Hepatic stellate cell (primary cell): ENCODE results near the gene ECE1.

Experiments
- DNase-seq: peaks from one replicate; pipeline ENCODE4 v3.0.0; 2011; ENCODE audit warnings: low spot score

ECE1 gene

GRCh38 chr1:21308847-21309652 lies 18.8 kb upstream of the ECE1 start:
- DNase-seq, result no peak

- DNase-seq, result no peak
Measured at GRCh38 chr1:21308330-21308729, 18.1 kb upstream of the ECE1 start.

DNA sequence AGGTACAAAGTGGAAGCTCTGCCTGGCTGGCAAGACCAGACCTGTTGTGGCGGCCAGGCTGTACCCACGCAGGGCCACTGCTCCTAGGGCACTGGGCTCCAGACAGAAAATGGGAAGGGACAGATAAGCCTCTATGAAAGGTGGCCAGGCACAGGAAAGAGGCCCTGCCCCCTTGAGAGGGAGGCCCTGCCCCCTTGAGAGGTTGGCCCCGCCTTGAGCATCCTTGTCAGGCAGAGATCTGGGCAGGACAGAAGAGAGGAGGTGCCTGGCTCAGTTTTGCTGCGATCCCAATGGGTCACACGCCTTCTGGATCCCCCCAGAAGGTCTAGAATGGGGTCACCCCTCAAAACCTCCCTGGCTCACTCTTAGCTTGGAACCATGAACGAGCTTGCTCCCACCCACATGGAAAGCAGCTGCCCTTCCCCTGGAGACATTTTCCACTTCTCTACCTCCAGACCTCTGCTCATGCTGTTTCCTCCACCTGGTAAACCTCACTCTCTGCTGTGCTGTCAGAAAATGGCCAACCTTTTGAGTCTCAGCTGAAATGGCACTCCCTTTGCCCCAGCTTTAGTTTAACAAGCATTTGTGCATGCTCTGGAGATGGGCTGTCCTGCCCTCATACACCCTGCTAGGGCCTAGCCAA lies 17.5 kb upstream of the ECE1 start:
- DNase-seq, result no peak

DNA sequence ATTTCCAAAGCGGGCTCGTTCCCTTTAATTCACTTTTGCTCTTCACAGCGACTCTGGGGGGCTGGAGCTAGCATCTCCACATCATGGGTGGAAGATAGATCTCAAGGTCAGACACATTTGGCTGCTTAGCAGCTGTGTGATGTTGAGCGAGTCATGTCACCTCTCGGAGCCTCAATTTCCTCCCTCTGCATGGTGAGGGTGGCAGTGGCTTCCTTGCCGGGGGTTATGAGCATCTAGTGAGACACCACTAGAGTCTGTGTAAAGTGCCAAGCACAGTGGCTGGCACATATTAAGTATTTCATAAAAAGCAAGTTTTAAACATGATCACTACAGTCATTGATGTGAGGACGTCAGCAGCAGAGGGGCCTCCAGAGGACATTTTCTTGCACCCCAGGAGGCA lies 16.9 kb upstream of the ECE1 start:
- DNase-seq, result no peak

- no peak for DNase-seq
Measured at GRCh38 chr1:21305900-21306189, 15.6 kb upstream of the ECE1 start.

DNA sequence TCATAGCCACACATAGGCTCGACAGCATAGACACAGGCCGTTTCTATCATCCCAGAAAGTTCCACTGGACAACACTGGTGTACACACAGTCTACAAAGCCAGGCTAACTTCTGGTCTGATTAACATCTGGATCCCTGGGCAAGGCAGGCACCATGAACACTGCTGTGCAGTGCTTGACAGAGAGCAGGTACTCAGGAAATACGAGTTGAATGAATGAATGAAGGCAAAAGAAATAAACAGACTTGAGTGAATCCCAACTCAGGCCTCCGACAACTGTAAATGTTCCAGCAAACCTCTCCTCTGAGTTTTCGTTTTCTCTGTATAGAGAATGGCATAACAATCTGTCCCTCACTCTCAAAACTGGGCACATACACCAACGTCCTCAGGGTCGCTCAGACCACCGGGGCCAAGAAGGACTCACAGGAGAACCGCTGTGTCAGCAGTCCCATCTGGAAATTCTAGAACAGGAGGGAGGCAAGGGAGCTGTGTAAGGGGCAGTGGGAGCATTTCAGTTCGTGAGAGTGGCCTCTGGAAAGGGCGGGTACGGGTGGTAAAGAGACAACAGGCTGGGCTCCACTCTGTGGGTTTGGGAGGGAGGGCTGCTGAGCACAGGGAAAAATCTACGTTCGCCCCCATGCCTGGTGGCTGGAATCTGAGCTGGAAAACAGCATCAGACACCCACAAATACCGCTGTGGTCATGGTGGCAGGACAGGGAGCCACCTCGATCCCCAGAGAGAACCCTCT lies 15.1 kb upstream of the ECE1 start:
- DNase-seq, result no peak

DNA sequence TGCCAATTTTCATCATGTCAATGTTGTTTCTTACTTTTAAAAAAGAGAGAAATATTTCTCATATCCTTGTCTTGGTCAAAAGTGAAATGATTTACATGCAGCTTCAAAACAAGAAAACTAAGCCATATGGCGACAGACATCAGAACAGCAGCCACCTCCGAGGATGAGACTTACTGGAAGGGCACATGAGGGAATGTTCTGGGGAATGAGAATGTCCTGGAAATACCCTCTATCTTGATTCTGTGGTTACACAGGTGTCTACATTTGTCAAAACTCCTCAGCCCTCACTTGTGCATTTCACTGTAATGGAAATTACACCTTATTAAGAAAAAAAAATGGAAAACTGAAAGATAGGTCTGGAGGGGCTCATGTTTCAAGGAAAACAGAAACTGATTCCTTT lies 14.2 kb upstream of the ECE1 start:
- no peak for DNase-seq

- peak; percentile 76 for DNase-seq
Measured at GRCh38 chr1:21302747-21303715, 12.8 kb upstream of the ECE1 start.

- DNase-seq, result no peak
Measured at GRCh38 chr1:21301794-21302440, 11.7 kb upstream of the ECE1 start.

DNA sequence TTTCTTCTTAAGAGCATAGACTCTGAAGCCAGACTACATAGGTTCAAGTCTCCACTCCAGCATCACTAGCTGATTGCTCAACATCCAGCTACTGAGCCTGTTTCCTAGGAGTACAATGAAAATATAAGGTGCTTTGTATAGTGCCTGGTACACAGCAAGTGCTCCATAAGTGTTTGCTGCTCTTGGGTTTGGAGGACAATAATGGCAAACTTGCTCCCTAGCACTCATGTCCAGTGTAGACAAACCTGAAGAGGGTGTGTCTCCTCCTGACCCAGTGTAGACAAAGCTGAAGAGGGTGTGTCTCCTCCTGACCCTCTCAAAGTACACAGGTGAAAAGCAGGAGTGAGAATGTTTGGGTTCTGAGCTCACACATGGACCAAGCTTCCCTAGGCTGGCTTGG lies 10.5 kb upstream of the ECE1 start:
- no peak for DNase-seq

DNA sequence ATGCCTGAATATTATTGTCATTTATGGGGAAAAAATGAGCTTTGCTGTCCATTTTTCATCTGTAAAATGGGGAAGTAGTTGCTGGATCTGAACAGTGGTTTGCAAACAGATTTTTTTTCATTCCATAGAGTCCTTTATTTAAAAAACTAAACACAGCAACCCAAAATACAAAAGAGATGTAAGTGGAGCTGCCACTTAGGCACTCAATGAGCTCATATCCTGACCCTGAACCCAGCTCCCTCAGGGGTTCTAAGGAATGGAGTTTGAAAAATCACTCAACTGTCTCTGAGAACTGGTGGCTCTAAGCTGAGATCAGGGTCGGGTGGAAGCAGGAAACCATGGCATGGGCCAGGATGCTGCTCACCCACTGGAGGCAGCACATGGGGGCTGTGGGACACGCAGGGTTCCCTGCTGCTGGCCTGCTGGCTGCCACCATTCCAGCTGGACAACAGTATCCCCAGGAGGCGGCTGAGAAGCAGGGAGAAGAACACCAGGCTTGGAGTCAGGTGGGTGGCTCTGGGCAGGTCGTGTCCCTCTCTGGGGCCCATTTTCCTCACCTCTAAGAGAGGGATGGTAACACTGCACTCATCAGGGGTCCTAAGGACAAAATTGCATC lies 9.6 kb upstream of the ECE1 start:
- no peak for DNase-seq

GRCh38 chr1:21298981-21299391 lies 8.7 kb upstream of the ECE1 start:
- DNase-seq, result no peak

- DNase-seq, result no peak
Measured at GRCh38 chr1:21297975-21298374, 7.7 kb upstream of the ECE1 start.

DNA sequence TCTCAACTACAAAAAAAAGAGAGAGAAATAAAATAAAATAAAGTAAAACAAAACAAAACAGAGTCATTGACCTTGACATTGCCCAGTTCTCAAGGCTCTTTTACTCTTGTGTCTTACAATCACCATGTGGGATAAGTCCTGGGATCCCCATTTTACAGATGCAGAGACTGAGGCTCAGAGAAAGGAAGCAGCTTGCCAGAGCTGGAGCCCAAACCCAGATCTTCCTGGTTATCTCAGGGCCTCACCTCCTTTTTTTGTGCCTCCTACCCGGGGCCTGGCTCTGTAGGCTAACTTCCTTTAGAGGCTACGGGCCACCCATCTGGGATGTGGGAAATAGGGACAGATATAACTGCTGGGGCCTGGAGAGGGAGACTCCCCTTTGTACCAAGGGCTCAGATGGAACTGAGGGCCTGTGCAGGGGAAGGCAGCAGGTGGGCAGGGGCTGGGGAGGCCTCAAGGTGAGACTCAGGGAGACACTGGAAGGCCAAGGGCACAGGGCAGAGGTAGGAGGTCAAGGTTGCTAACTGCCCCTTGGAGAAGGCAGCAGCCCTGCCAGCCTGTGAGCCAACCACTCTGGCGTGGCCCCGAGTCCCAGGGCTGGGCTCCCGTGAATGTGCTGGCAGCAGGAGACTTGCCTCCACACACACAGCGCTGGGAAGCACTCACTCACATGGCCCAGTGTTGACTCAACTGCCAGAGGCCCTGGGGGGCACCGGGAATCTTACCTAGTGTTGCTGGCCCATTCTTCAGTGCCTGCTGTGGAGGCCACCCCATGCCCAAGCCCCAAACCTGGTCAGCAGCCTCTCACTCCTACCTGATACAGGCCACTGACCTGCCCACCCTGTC lies 6.5 kb upstream of the ECE1 start:
- no peak for DNase-seq

DNA sequence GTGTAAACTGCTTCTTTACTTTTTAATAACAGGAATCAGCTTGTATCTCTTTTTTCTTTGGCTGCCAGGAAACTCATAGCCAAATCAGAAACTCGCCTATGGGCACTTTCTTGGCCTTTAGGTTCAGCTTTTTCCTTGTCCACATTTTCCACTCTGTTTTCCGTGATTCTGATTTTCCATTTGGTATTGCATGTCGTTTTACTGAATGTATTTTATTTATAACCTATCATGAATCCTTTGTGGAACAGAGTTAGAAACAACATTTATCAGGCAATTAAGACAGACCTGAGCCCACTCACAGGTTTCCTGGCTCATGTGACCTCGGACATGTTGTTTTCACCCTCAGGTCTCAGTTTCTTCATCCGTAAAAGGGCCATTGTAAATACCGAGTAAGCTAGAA lies 5.3 kb upstream of the ECE1 start:
- DNase-seq, result no peak

GRCh38 chr1:21295002-21295401 lies 4.7 kb upstream of the ECE1 start:
- no peak for DNase-seq

DNA sequence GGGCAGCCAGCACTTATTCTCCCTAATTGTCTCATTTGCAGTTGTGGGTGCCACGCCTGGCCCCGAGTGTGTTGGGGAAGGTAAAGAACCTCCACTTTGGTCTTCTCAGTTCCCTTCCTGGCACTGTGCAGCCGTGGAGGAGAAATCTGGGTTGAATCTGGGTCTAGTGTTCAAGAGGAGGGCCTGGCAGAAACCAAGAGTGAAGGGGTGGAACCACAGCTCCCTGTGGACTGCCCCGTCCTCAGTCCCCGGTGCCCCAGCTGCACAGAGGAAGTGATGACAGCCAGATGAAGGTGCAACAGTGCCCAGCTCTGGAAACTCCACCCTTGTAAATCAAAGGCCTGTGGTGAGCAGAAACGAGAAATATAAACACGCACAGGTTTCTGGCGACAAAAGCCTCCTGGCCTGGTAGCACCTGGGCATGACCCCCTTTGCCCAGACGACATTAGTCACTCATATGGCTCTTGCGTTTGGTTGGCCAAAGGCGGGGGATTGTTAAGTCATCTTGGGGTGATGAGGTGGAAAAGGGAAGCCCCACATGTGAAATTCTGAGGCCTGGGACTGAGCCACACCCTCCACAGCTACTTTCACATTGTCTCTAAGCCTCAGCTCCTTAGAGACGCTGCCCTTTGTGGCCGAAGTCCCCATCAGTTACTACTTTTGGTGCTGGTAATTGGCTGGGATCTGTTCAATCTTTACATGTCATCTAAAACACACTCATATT lies 4.2 kb upstream of the ECE1 start:
- DNase-seq, result no peak

DNA sequence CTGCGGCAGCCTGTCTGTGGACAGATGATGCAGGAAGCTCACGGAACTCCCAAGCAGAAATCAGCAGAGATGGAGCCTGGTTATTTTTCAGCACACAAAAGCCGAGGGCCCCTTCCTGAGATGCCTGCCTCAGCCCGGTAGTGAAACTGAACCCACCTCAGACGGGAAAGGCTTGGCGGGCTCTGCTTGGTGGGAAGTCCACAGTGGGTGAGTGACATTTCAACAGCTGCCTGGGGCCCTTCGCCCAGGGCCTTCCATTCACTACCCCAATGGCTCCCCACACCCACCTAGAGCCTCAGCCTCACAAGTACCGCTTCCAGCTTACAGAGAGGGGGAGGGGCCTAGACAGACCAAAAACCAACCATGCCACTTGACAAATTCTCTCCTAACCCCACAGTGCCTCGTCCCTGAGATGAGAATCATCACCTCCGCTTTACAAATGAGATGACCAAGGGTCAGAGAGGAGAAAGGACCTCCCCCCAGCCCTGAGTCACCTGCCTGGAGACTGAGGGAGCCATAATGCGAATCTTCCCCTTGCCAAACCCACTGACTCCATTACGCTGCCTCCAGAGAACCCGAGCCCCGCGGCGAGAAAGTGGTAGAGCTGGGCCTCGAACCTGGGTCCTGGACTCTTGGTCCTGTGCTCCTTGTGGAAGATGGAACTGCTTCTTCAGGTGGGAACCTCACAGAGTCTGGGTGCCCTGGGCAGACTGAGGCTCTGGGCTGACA lies 3.4 kb upstream of the ECE1 start:
- DNase-seq, result no peak

DNA sequence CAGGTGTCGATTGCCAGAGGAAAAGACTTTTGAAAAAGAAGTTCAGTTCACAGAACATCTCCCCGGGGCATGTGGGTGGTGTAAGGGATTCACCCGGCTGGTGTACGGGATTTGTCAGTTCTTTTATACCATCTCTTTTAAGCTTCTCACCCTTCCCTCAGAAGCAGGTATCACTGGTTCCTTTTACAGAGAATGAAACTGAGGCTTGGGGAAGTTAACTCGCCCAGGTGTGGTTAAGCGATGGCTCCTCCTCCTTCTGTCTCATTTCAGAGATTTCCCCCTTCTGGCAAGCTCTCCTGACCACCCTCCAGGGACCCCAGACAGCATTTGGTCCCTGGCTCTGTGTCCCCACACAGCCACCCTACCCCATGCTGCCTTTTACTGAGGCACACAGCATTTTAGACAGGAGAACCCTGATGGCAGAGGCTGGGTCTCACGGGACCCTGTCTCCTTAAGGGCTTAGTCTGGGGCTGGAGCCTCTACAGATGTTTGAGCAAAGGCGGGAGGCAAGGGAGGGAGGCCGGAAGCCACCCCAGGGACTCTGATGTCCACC lies 2.8 kb upstream of the ECE1 start:
- DNase-seq, result no peak
